ENCODE measurements around the gene HHAT.

GRCh38 chr1:210325026-210325670 is 3.6 kb upstream of the HHAT start:
- TF ChIP-seq CTCF (IDR thresholded peaks at IDR 0.05; ENCODE audit: low read length) (no peak; the same call in 1 of the 2 replicates), EZH2 (optimal IDR thresholded peaks at IDR 0.05; ENCODE audit: low read depth, low read length) (no peak)

Measured in MM.1S (cell line).